Esophagus (tissue), 2 donors: ENCODE results near the gene TMC2. TPM values are rescaled to one million over a fixed set of nuclear protein-coding genes. Genes with fewer than 3 reads are reported as not detected.
"Not testable (repeated sequence)": the region's sequence is repeated elsewhere in the genome, so short reads cannot be mapped to it uniquely, and the experiment has no call there.

Source experiments
- H3K27ac ChIP-seq, 2 donors: one replicate each; pipeline ENCODE4 v1.5.1; 2013; ENCODE audit warnings: low read depth in 2 of 2, mild to moderate bottlenecking in 2 of 2, inconsistent platforms in 1 of 2, low read length in 1 of 2, moderate library complexity in 1 of 2
- H3K27me3 ChIP-seq, 2 donors: one replicate each; pipeline ENCODE4 v1.6.1; 2013; ENCODE audit warnings: low read length in 2 of 2, control low read depth in 1 of 2, mild to moderate bottlenecking in 1 of 2; ENCODE audit not compliant: insufficient read depth in 2 of 2, control insufficient read depth in 1 of 2
- H3K36me3 ChIP-seq, 2 donors: one replicate each; pipeline ENCODE4 v1.6.1; 2013; ENCODE audit warnings: low read length in 1 of 2; ENCODE audit not compliant: control insufficient read depth in 2 of 2, insufficient read depth in 2 of 2
- H3K4me1 ChIP-seq, 2 donors: one replicate each; pipeline ENCODE4 v1.6.1; 2013; ENCODE audit warnings: low read length in 1 of 2; ENCODE audit not compliant: control insufficient read depth in 2 of 2, insufficient read depth in 2 of 2
- H3K4me3 ChIP-seq, 2 donors: one replicate each; pipeline ENCODE4 v1.5.1; 2013; ENCODE audit warnings: low read length in 2 of 2, mild to moderate bottlenecking in 2 of 2, low read depth in 1 of 2, moderate library complexity in 1 of 2
- H3K9me3 ChIP-seq, 2 donors: one replicate each; pipeline ENCODE4 v1.6.1; 2013; ENCODE audit warnings: mild to moderate bottlenecking in 2 of 2, low read depth in 1 of 2, low read length in 1 of 2, moderate library complexity in 1 of 2; ENCODE audit not compliant: control insufficient read depth in 2 of 2, insufficient read depth in 1 of 2
- WGBS, 2 donors: extraction: QIAGEN DNeasy Blood & Tissue Kit; methylation state at CpG; one replicate each; pipeline ENCODE4 v1.1.7; 2013; 5-methylcytosine and 5-hydroxymethylcytosine counted together
- polyA plus RNA-seq, 2 donors: library from polyadenylated mRNA; stranded (reverse); fragments of 200-250 nt; gene quantifications; one replicate each; pipeline ENCODE4 v1.2.3, GENCODE V29; 2013
- donor health status: healthy with polysubstance abuse.
- donor health status: Bipolar disorder and iron deficiency.

TMC2 gene
- polyA plus RNA-seq, 2 donors: not detected

- Histone ChIP-seq H3K4me3 (peak overlapping the region; percentile 64 to 75), H3K27me3 (no peaks in the 10 kb centered on the region), H3K9me3 (peaks cover 0 to 2% of the 10 kb centered on the region in 2 donors), H3K4me1 (no peaks in the 10 kb centered on the region), H3K36me3 (no peaks in the 10 kb centered on the region), H3K27ac (peak overlapping the region; percentile 54 to 75)
- 11 to 12% methylated on average over 26 of the region's 26 CpGs for WGBS, 2 donors
Observed at GRCh38 chr20:2523919-2524708, 12.3 kb upstream of the TMC2 start.

GRCh38 chr20:2524709-2525506, 11.5 kb upstream of the TMC2 start:
- H3K9me3 ChIP-seq: peaks cover 0 to 2% of the 10 kb centered on the region in 2 donors
- no peaks in the 10 kb centered on the region for H3K4me1 ChIP-seq
- peak overlapping the region; percentile 64 to 75 for H3K4me3 ChIP-seq
- peak overlapping the region; percentile 54 to 75 for H3K27ac ChIP-seq
- 1 to 2% methylated on average over 60 to 64 of the region's 64 CpGs for WGBS, 2 donors
- H3K36me3 ChIP-seq: no peaks in the 10 kb centered on the region
- H3K27me3 ChIP-seq: no peaks in the 10 kb centered on the region

GRCh38 chr20:2526218-2526583, 10.2 kb upstream of the TMC2 start:
- not testable (repeated sequence) for H3K36me3 ChIP-seq, H3K9me3 ChIP-seq, H3K4me1 ChIP-seq, H3K4me3 ChIP-seq, H3K27ac ChIP-seq, H3K27me3 ChIP-seq
- 90 to 91% methylated on average over 5 of the region's 5 CpGs for WGBS, 2 donors

- no peaks in the 10 kb centered on the region for H3K27me3 ChIP-seq
- peaks cover 0 to 2% of the 10 kb centered on the region in 2 donors for H3K9me3 ChIP-seq
- 84 to 89% methylated on average over 6 of the region's 6 CpGs for WGBS, 2 donors
- H3K4me1 ChIP-seq: no peaks in the 10 kb centered on the region
- H3K36me3 ChIP-seq: no peaks in the 10 kb centered on the region
- H3K4me3 ChIP-seq: no peak overlapping the region
- H3K27ac ChIP-seq: no peak overlapping the region
Observed at GRCh38 chr20:2527762-2528161, 8.6 kb upstream of the TMC2 start.

GRCh38 chr20:2528671-2529271, 7.6 kb upstream of the TMC2 start:
- Histone ChIP-seq H3K36me3 (no peaks in the 10 kb centered on the region), H3K4me1 (no peaks in the 10 kb centered on the region), H3K27me3 (no peaks in the 10 kb centered on the region), H3K27ac (no peak overlapping the region), H3K4me3 (no peak overlapping the region), H3K9me3 (peaks cover 0 to 2% of the 10 kb centered on the region in 2 donors)
- WGBS, 2 donors: 68 to 75% methylated on average over 10 of the region's 10 CpGs

GRCh38 chr20:2533118-2533517, 3.3 kb upstream of the TMC2 start:
- Histone ChIP-seq H3K27me3 (no peaks in the 10 kb centered on the region), H3K9me3 (no peaks in the 10 kb centered on the region), H3K36me3 (no peaks in the 10 kb centered on the region), H3K27ac (no peak overlapping the region), H3K4me1 (peaks cover 0 to 4% of the 10 kb centered on the region in 2 donors), H3K4me3 (no peak overlapping the region)
- WGBS, 2 donors: 84 to 89% methylated on average over 8 of the region's 8 CpGs

GRCh38 chr20:2535711-2536559, 438 bp upstream of the TMC2 start:
- Histone ChIP-seq H3K27ac (no peak overlapping the region), H3K36me3 (no peaks in the 10 kb centered on the region), H3K27me3 (no peaks in the 10 kb centered on the region), H3K4me1 (peaks cover 0 to 4% of the 10 kb centered on the region in 2 donors), H3K9me3 (no peaks in the 10 kb centered on the region), H3K4me3 (no peak overlapping the region)
- 68 to 73% methylated on average over 12 of the region's 12 CpGs for WGBS, 2 donors

GRCh38 chr20:2537101-2537500, 728 bp downstream of the TMC2 start:
- H3K27ac ChIP-seq: no peak overlapping the region
- 82 to 83% methylated on average over 5 of the region's 5 CpGs for WGBS, 2 donors
- H3K4me3 ChIP-seq: no peak overlapping the region
- H3K36me3 ChIP-seq: no peaks in the 10 kb centered on the region
- H3K4me1 ChIP-seq: peaks cover 0 to 4% of the 10 kb centered on the region in 2 donors
- no peaks in the 10 kb centered on the region for H3K9me3 ChIP-seq
- no peaks in the 10 kb centered on the region for H3K27me3 ChIP-seq

- Histone ChIP-seq H3K9me3 (no peaks in the 10 kb centered on the region), H3K27me3 (peaks cover 0 to 2% of the 10 kb centered on the region in 2 donors), H3K27ac (no peak overlapping the region), H3K36me3 (no peaks in the 10 kb centered on the region), H3K4me1 (peaks cover 0 to 4% of the 10 kb centered on the region in 2 donors), H3K4me3 (no peak overlapping the region)
- WGBS, 2 donors: 78 to 82% methylated on average over 12 of the region's 12 CpGs
Observed at GRCh38 chr20:2538356-2538755, 2.0 kb downstream of the TMC2 start.
